ENCODE measurements around the gene FMNL2.

Gene FMNL2

GRCh38 chr2:152555048-152555447 is 220.1 kb downstream of the FMNL2 start:
- CTCF ChIA-PET, result interaction anchor here (0.7 to 1.4 kb wide), 4 partner anchors 13 to 358 kb away, joined by 3 to 5 read pairs (median 4); no protein-coding TSS in a partner anchor
- H3K9me3 ChIP-seq (ENCODE audit: control insufficient read depth, insufficient read depth, low read depth, low read length), result no peaks in the 10 kb centered on the region
- H3K36me3 ChIP-seq (ENCODE audit: control insufficient read depth in 2 of 2, insufficient read depth in 1 of 2, low read length in 2 of 2), result no peaks in the 10 kb centered on the region
- no peak for TF ChIP-seq ZNF266 (tag by site-specific recombination; IDR thresholded peaks at IDR 0.05; ENCODE audit: low read depth)
- no peak for TF ChIP-seq ZNF473 (tag by site-specific recombination; IDR thresholded peaks at IDR 0.05)
- TF ChIP-seq SETDB1 (IDR thresholded peaks at IDR 0.05; ENCODE audit: insufficient read length, low read length), result no peak
- TF ChIP-seq ZNF362 (tag by site-specific recombination; IDR thresholded peaks at IDR 0.05), result no peak
- no peak for TF ChIP-seq ZNF747 (tag by site-specific recombination; IDR thresholded peaks at IDR 0.05)
- no peak for TF ChIP-seq SP3 (tag by site-specific recombination; IDR thresholded peaks at IDR 0.05)
- no peak for TF ChIP-seq ZNF398 (tag by site-specific recombination; IDR thresholded peaks at IDR 0.05)
- TF ChIP-seq KLF16 (tag by site-specific recombination; IDR thresholded peaks at IDR 0.05), result no peak
- no peak for TF ChIP-seq ZNF302 (tag by site-specific recombination; IDR thresholded peaks at IDR 0.05; ENCODE audit: low read depth)
- TF ChIP-seq ZNF23 (tag by site-specific recombination; IDR thresholded peaks at IDR 0.05; ENCODE audit: borderline replicate concordance), result no peak
- no peak for TF ChIP-seq ZSCAN18 (tag by site-specific recombination; IDR thresholded peaks at IDR 0.05)
- TF ChIP-seq ZNF560 (tag by site-specific recombination; IDR thresholded peaks at IDR 0.05; ENCODE audit: borderline replicate concordance), result no peak
- TF ChIP-seq HOXD13 (CRISPR knock-in tag; IDR thresholded peaks at IDR 0.05; ENCODE audit: borderline replicate concordance), result no peak
- TF ChIP-seq ZNF366 (tag by site-specific recombination; conservative IDR thresholded peaks at IDR 0.05), result no peak
- TF ChIP-seq ZNF280C (tag by site-specific recombination; IDR thresholded peaks at IDR 0.05), result no peak
- TF ChIP-seq ZNF600 (tag by site-specific recombination; IDR thresholded peaks at IDR 0.05), result no peak
- no peak for TF ChIP-seq ZNF175 (tag by site-specific recombination; IDR thresholded peaks at IDR 0.05)
- TF ChIP-seq PRDM6 (tag by site-specific recombination; IDR thresholded peaks at IDR 0.05), result no peak
- no peak for TF ChIP-seq ZNF148 (tag by site-specific recombination; IDR thresholded peaks at IDR 0.05; ENCODE audit: borderline replicate concordance)
- TF ChIP-seq ZBTB26 (tag by site-specific recombination; optimal IDR thresholded peaks at IDR 0.05), result no peak
- no peak overlapping the region for H3K4me3 ChIP-seq (ENCODE audit: low read depth, low read length)
- POLR2A ChIA-PET, result no interaction called here
- H3K4me1 ChIP-seq (ENCODE audit: control insufficient read depth, insufficient read depth, low read length), result no peaks in the 10 kb centered on the region
- no peak overlapping the region for H3K27ac ChIP-seq (ENCODE audit: extremely low read depth, low read depth, low read length)

Data from HEK293 (cell line).